ENCODE results near the gene CNIH2.

The CNIH2 gene

DNA sequence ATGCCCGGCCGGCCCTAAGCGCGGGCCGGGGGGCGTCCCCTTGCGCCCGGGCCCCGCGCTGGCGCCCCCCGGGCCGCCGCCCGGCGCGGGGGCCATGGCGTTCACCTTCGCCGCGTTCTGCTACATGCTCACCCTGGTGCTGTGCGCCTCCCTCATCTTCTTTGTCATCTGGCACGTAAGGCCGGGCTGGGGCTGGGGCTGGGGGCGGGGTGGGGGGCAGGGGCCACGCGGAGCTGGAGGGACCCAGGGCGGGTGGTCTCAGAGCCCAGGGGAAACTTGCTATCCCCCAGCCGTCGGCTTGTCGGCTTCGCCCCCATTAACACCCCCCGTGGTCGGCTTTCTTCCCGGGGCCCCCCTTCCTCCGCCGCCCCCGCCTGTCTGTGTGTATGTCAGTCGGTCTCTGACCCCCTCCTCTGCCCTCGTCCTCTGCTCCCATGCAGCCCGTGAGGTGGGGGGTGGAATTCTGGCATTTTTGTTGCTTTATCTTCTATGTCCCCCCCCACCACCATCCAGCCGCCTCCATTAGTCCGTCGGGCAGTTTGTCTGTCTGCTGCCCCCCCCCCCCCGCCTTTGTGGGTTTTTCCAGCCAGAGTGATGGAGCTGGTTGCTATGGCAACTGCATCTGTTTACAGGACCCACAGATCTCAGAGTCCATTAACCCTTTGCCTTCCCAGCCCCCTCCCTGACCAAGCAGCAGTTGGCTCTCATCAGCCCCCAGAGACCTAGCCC is 552 bp downstream of the CNIH2 start:
- DNase-seq, result no peak

DNA sequence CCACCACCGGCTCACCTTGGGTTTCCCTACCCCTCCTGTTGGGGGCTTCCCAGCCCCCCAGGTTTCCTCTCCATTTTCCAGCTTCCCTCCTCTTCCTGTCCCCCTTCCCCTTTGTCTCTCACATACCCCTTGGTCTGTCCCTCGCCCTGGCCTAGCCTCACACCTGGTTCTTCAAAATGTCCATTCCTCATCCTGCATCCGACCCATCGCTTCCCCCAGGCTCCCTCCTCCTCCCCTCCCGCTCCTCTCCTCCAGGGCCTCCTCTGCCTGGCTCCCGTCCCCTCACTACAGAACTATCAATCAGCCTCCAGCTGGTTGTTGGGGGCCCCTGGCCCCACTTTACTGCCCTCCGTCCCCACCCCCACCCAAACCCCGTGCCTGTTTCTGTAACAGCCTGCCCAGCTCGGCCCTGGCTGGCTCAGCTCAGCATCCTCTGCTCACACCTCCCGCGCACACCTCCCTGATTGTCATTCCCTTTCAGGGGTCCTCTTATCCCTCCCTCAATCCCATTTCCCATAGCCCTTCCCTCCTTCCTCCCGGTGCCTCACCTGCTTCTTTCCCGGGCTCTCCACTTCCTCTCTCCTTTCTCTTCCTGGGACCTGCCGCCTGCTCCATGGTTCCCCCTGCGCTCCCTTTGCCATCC is 1.2 kb downstream of the CNIH2 start:
- no peak for DNase-seq

DNA sequence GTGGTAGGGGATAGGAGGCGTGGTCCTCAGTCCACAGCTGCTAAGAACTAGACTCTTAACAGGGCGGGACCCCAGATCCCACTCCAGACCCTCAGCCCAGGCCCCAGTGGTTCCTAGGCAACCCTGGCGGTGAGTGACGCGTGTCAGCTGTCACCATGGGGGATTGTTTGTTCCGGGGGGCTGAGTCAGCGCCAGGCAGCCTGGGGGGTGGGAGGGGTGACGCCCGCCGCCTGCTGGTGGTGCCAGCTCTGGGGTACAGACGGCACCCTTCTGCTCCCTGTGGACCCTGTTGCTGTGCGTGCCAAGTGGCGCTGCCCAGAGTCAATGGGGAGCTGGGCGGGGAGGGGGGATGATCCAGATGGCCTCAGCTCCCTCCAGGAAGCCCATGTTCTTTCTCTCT is 2.5 kb downstream of the CNIH2 start:
- peak; percentile 12 for DNase-seq

DNA sequence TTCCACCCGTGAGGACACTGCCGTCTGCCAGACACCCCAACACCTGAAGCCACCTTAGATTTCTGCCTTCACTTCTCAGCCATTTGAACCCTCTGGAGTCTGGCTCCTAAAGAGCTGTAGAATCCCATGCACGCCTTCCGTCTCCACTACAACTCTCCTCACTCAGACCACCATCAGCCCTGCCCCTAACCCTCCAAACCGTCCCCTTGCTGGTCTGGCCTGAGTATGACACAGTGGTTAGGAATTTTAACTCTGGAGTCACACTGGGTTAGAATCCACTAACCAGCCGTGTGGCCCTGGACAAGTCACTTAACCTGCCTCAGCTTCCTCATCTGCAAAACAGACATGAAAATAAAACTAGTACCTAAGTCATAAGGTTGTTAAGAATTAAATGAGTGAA is 3.0 kb downstream of the CNIH2 start:
- peak; percentile 36 for DNase-seq

DNA sequence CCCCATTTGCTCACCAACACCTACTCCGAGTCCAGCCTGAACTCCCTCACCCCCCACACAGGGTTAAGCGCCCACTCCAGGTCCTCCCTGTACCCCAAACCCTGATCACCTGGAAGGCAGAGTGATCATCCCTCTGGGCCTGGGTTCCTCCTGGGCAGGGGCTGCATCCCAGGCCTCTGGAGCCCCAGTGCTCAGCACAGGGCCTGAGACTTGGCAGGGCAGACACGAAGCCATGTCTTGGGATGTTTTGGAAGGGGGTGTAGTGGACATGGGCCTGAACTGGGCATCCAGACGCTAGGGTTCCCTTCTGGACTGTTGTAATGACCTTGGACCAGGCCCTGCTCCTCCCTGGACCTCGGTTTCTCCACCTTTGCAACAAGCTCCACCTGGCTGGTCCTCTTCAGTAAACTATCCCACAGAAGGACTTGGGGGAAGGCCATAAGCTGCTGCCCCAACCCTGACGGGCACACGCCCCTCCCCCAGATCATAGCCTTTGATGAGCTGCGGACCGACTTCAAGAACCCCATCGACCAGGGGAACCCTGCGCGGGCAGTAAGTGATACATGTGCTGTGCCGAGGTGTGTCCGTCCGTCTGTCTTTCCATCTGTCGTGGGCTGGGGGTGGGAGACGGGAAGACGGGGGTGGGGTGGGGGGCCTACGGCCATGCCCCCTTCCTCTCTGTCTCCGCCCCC is 3.9 kb downstream of the CNIH2 start:
- DNase-seq, result no peak

DNA sequence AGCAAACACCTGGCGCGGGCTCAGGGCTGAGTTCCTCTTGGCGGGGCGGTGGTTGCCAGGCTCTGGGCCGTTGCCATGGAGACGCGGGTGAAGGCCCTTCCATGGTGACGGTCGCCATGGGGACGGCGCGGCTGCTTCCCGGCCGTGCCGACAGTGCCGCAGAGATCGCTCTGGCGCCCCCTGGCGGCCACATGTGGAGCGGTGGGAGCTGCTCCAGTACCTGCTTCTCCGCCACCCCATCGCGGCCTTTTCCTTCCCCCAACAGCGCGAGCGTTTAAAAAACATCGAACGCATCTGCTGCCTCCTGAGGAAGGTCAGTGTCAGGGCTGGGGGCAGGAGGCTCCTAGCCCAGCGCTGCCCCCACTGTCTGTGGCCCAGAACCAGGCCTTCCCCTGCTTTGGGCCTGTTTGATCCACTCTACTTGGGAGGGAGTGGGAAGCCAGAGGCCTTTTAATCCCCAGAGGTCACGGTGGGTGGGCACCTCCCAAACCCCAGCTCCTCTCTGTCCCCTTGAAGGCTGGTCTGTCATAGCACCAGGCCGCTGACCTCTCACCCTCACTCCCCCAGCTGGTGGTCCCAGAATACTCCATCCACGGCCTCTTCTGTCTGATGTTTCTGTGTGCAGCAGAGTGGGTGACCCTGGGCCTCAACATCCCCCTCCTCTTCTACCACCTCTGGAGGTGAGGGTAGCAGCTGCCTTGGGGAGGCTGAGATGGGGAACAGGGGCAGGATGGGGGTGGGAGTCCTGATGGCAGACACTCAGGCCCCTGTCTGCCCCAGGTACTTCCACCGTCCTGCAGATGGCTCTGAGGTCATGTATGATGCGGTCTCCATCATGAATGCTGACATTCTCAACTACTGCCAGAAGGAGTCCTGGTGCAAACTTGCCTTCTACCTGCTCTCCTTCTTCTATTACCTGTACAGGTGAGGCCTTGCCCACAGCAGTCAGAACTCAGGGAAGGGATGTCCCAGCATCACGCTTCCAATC is 4.8 kb downstream of the CNIH2 start:
- peak; percentile 93 for DNase-seq

DNA sequence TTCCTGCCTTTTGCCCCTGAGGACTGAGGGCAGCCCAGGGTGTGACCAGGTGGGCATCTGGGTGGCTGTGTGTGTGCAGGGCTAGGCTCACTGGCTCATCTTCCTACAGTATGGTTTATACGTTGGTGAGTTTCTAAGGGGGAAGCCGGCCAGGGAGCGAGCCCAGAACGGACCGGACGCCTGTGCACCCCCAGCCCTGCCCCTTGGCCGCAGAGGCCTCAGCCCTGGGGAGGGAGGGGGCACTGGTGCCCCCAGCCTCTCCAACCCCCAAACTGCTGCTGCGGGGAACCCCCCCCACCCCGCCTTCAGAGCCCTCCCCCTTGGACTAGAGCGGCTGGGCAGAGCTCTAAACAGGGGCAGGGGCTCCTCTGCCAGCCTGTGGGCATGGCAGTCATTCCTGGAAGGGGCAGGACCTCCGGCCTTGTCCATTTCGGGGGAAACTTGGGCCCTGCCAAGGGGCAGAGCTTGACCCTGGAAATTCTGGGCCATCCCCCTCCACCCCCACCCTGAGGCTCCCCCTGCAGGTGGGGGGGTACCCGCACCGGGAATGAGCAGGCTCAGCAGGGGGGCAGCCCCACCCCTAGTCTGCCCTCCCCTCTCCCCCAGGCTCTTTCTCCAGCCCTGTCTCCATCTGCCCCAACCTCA is 5.6 kb downstream of the CNIH2 start:
- DNase-seq, result no peak

DNA sequence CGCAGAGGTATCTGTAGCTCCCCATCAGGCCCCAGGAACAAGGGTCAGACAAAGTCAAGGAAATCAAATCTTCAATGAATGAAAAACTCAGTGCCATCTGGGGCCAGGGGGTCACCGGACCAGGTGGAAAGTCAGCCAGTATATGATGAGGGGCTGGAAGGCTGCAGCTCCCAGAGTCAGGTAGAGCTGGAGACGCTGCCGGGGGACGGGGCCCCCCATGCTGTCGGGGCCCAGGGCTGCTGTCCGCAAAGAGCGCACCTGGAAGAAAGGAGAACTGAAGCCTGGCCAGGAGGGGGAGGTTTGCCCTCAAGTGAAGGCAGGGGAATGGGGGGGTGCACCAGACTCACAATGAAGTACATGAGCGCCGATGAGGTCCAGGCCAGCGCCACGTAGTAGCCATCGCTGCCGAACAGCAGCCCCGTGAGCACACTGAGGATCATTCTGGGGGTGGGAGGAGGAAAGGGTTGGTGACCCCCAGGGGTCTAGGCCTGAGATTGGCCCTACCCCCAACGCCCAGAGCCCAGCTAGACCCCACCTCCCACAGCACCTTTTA is 6.6 kb downstream of the CNIH2 start:
- no peak for DNase-seq

DNA sequence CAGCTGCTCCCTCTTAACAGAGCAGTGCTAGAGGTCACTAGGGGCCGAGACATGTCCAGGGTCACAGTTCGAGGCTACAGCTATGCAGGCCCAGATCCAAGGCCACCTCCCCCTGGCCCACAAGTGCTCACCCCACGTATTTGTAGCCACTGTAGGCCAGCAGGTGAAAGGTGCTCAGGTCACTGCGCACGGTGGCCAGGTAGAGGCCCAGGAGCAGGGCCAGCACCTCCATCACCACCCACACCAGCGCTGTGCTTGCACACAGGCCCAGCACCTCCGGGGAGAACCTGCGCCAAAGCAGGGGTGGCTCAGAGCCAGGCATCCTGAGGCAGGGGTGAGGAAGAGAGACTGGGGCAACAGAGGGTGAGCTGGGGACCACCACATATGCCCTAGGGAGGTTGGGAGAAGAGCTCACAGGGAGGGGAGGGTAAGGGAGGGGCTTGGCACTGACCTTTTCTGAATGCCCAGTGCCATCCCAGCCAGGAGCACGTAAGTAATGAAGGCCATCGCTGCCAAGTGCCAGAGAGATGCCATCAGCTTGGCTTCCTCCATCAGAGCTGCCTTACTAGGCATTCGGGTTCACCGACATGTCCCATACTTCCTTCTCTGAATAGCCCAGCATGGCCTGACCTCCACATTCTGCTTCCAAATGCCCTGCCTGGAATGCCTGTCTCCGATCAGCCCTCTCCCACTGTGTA is 7.4 kb downstream of the CNIH2 start:
- no peak for DNase-seq

DNA sequence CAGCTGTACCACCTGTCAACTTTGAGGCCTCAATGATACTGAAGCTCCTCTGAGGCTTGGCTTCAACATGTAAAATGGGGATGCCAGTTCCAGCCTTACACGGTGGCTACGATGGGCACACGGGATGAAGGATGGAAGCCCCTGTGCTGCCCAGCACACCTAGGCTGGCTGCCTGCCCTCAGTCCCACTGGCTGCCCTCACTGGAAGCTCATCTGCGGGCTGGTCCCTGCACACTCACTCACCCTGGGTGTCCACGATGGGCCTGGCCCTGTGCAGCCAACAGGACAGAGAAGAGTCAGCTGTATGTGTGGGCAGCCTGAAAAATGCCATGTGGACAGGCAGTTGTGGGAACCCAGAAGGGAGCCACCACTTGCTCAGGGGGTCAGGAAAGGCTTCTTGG is 8.7 kb downstream of the CNIH2 start:
- no peak for DNase-seq

DNA sequence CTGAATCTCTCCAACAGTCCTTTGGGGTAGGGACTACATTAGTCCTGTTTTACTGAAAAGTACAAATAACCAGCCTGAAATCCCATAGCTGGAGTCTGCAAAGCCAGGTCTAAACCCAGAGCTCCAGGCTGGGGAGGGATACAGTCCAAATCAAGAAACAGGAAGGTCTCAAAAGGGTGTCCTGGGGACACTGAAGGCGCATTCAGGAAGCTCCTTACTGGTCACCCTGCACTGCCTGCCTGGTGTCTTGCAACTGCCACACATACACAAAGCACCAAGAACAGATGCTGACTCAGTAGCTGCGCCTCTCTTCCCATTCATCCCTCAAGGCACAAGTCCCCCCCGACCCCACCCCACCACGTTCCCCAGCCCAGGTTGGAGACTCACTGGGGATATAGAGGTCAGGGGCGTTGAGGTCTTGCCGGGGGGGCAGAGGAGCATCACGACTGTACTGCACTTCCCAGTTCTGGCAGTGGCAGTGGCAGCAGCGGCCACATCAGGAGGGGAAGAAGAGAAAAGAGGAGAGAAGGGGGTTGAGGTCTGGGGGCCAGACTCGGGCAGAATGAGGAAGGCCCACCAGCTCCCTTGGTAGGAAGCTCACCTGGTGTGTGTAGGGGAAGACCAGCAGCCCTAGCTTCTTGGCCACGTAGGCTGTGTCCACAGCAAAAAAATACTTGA is 9.4 kb downstream of the CNIH2 start:
- DNase-seq, result no peak

DNA sequence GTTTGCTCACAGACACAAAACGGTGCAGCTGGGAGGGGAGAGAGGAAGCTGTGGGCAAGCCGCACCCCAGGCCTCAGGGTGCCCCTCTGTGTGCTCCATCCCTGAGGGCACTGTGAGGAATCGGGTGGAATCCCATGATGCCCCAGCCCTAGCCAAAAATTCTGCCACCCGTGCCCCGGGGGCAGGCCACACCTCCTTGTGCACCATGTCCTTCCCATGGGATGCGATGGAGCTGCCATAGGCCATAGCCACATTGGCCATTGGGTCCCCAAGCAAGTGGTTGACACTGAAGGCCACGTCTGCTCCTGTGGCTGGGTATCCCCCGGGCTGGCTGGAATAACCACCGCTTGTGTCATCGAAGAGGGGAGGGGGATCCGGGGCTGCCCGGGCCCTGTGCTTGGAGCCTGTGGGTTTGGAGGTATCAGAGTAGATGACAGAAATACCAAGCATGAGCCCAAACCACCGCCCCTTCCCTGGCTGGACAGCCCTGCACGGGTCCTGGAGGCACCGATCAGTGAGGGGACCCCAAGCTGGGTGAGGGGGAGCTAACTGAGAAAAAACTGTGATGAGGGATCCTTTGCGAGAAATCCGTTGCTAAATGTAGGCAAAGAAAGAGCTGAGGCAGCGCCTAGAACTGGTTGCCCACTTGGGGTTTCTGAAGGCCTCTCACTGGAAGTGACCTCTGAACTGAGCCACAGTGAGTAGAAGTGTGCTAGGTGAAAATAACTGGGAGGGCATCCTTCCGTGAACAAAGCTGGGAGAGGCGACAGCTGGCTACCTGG is 10.1 kb downstream of the CNIH2 start:
- DNase-seq, result peak; percentile 10

DNA sequence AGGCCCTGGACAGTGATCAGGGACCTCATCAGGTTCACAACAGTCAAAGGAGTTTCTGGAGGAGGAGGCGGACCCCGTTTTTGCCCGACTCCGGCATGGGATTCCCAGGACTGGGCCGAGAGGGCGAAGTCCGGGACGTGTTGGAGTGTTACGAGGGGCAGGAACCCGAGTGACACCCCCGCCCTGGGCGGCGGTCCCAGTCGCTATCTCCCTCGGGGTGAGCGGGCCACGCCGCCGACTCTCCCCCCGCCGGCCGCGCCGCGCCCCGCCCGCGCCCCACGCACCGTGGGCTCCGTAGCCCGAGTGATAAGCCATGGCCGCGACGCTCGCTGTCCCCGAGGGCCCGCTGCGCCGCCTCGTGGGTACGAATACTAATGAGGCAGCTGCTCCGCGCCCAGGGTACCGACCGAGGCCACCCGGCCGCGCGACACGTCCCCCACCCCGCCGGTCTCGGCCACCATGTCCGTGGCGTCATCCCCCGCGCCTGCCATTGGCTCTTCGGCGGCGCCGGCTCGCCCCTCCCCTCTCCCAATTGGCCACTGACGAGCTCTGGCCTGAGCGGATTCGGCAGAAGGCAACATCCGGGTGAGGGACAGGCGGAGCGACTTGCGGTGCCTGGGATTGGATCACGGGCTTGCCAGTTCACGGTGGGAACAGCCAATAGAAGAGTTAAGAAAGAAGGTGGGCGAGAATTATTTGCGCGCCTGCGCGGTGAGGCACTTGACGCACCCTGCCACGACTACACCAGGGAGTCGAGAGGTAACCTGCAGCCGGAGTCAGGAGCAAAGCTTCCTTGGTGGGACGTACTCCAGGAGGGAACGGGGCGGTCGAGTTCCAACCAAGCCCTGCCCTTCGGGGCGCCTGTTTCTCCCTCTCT is 10.9 kb downstream of the CNIH2 start, which contains the start of gene YIF1A:
YIF1A (minus strand) TSS at position 473 of the 877 bp plus-strand sequence; CDS start at position 315, 158 bp downstream.
- peak; percentile 100 for DNase-seq

DNA sequence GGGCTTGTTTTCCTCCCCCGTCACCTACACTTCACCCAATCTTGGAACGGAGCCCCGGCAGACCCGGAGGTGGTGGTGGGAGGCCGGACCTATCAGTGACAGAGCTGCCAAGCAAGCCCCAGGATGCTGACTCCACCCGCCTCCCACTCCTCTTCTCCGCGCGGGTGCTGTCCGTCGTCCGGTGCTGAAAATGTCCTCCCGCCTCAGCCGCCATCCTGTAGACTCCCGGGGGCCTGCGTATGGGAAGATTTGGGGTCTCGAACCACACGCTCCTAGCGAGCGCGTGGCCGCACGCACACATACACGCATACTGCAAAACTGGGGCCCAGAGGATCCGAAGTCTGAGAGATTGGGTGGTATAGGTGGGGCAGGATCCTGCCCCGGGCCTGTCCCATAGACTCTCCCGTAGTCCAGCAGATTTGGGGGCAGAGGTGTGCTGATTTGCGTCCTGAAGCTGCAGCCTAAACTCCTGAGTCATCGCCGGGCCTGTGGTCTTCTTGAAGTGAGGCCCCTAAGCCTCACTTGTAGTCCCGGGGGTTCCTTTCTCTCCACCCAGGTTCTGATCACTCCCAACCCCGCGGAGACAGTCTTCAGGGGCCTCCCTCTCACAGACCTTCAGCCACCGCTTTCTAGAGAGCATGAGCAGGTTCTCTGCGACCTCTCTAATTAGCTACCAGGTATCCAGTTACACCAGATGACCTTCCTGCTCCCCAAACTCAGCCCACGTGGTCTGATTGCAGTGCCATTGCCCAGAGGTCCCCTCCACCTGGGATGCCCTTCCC is 11.8 kb downstream of the CNIH2 start:
- no peak for DNase-seq

DNA sequence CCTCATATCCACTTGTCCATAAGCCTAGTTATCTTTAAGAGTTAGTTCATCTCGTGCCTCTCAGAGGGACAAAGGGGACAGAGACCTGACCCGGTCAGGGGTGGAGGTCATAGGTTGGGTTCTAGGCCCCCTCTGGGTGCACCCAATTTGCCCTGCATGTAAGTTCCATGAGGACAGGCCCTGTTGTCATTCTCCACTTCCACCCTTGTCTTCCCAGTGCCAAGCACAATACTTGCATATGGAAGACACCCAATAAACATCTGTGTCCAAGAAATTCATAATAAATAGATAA is 12.3 kb downstream of the CNIH2 start:
- DNase-seq, result no peak

DNA sequence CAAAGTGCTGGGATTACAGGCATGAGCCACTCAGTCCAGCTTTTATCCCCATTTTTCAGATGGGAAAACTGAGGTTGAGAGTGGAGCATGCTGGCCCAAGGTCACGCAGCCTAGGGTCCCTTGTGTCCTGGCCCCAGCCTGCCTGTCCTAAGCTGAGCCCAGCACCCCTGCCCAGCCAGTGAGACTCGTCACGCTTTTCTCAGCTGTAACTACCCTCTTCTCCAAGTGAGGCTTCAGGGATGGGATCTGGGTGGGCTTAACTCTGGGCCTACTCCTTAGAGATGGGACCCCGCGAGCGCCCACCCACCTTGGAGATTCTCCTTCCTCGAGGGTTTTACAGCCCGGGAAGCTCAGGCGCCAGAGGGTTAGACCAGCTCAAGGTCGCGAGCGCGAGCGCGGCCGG is 13.3 kb downstream of the CNIH2 start:
- DNase-seq, result no peak

DNA sequence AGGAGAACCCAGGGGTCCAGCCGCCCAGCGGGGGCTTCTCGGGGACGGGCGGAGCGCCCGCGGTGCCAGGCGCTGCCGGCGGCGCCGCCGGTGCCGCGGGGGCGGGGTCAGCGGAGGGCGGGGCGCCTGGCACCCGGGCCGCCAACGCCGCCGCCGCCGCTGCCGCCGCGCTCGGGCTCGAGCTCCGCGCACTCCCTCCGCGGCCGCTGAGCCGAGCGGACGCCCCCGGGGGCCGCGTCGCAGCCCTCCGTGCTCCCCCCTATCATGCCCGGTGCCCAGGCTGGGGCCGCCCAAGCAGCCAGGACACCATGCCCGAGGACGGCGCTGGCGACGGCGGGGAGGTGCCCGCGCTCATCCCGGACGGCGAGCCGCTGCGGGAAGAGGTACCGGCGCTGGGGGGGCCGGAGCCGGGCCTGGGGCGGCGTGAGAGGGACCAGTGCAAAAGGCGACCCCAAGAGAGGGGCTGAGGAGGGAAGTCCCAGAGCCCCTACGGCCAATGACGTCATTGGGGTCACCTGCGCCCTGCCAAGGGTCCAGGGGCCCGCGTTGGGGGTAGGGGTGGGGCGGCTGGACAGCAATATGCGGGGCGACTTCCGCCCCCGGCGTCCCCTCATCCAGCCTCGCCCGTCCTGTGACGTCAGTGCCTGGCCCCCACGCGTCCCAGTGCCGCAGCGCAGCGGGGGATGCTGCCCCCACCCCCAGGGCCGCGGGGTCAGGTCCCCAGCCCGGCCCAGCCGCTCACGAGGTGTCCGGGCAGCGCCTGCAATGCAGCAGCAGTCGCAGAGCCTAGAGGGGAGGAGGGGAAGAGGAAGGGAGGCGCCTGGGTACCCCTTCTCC is 13.9 kb downstream of the CNIH2 start, which contains the start of gene TMEM151A:
TMEM151A (plus strand) TSS at position 189 of the 837 bp plus-strand sequence; CDS start at position 309, 120 bp downstream.
- DNase-seq, result no peak

All from fibroblast of skin of back (primary cell).